ENCODE measurements around the gene IRGC. TPM values are rescaled to one million over a fixed set of nuclear protein-coding genes. Genes with fewer than 3 reads are reported as not detected.

IRGC gene
- total and polyA plus RNA-seq, 2 experiments from 2014 or later = not detected

GRCh38 chr19:43749152-43749551 lies 33.3 kb downstream of the IRGC start:
- H3K4me3 ChIP-seq = no peak overlapping the region
- H3K27me3 ChIP-seq = no peaks in the 10 kb centered on the region
- no peaks in the 10 kb centered on the region for H3K9me3 ChIP-seq (ENCODE audit: low read depth)
- peaks cover 3% of the 10 kb centered on the region for H3K4me1 ChIP-seq (ENCODE audit: low read depth)
- DNase-seq (ENCODE audit: low read depth in 1 of 2, low spot score in 1 of 2) = no peak
- no peak overlapping the region for H3K27ac ChIP-seq
- TF ChIP-seq CTCF (IDR thresholded peaks at IDR 0.05; ENCODE audit: low read depth, low read length) = no peak
- H3K36me3 ChIP-seq = peaks cover 17% of the 10 kb centered on the region

- no peak overlapping the region for H3K27ac ChIP-seq
- TF ChIP-seq CTCF (IDR thresholded peaks at IDR 0.05; ENCODE audit: low read depth, low read length) = no peak
- H3K36me3 ChIP-seq = peaks cover 14% of the 10 kb centered on the region
- H3K27me3 ChIP-seq = no peaks in the 10 kb centered on the region
- no peaks in the 10 kb centered on the region for H3K9me3 ChIP-seq (ENCODE audit: low read depth)
- no peak overlapping the region for H3K4me3 ChIP-seq
- no peak for DNase-seq (ENCODE audit: low read depth in 1 of 2, low spot score in 1 of 2)
- H3K4me1 ChIP-seq (ENCODE audit: low read depth) = peaks cover 3% of the 10 kb centered on the region
Observed at GRCh38 chr19:43749898-43750297, 34.0 kb downstream of the IRGC start.

GRCh38 chr19:43751466-43752220 lies 35.8 kb downstream of the IRGC start:
- DNase-seq (ENCODE audit: low read depth in 1 of 2, low spot score in 1 of 2) = no peak
- Histone ChIP-seq H3K4me1 (ENCODE audit: low read depth) (peaks cover 7% of the 10 kb centered on the region), H3K4me3 (no peak overlapping the region), H3K27me3 (no peaks in the 10 kb centered on the region), H3K9me3 (ENCODE audit: low read depth) (no peaks in the 10 kb centered on the region), H3K27ac (no peak overlapping the region), H3K36me3 (peaks cover 5% of the 10 kb centered on the region)
- no peak for TF ChIP-seq CTCF (IDR thresholded peaks at IDR 0.05; ENCODE audit: low read depth, low read length)

- Histone ChIP-seq H3K27ac (no peak overlapping the region), H3K4me1 (ENCODE audit: low read depth) (peaks cover 7% of the 10 kb centered on the region), H3K4me3 (no peak overlapping the region), H3K27me3 (no peaks in the 10 kb centered on the region), H3K9me3 (ENCODE audit: low read depth) (no peaks in the 10 kb centered on the region), H3K36me3 (no peaks in the 10 kb centered on the region)
- DNase-seq (ENCODE audit: low read depth in 1 of 2, low spot score in 1 of 2) = no peak
- no peak for TF ChIP-seq CTCF (IDR thresholded peaks at IDR 0.05; ENCODE audit: low read depth, low read length)
Observed at GRCh38 chr19:43752287-43752875, 36.5 kb downstream of the IRGC start.

GRCh38 chr19:43754253-43754502 lies 38.3 kb downstream of the IRGC start:
- no peaks in the 10 kb centered on the region for H3K36me3 ChIP-seq
- H3K4me3 ChIP-seq = peak overlapping the region; percentile 83
- H3K9me3 ChIP-seq (ENCODE audit: low read depth) = no peaks in the 10 kb centered on the region
- no peak for DNase-seq (ENCODE audit: low read depth in 1 of 2, low spot score in 1 of 2)
- no peak for TF ChIP-seq CTCF (IDR thresholded peaks at IDR 0.05; ENCODE audit: low read depth, low read length)
- H3K4me1 ChIP-seq (ENCODE audit: low read depth) = peaks cover 7% of the 10 kb centered on the region
- peak overlapping the region; percentile 99 for H3K27ac ChIP-seq
- H3K27me3 ChIP-seq = no peaks in the 10 kb centered on the region

Measured in cardiac muscle cell (in vitro differentiated cells and primary cell).